HUES48 (cell line): ENCODE results near the gene UGT1A3.
"Not testable (repeated sequence)": the region's sequence is repeated elsewhere in the genome, so short reads cannot be mapped to it uniquely, and the experiment has no call there.

Experiments used
- H3K27ac ChIP-seq: one replicate; pipeline ENCODE4 v1.7.0; 2013; ENCODE audit warnings: low read depth, low read length, inconsistent platforms
- H3K27me3 ChIP-seq: 2 replicates; pipeline ENCODE4 v1.6.1; 2013; ENCODE audit warnings: mild to moderate bottlenecking, low read length; ENCODE audit not compliant: control insufficient read depth, insufficient read depth
- H3K36me3 ChIP-seq: 2 replicates; pipeline ENCODE4 v1.6.1; 2013; ENCODE audit warnings: low read length; ENCODE audit not compliant: control insufficient read depth, insufficient read depth
- H3K4me1 ChIP-seq: 2 replicates; pipeline ENCODE4 v1.6.1; 2013; ENCODE audit warnings: mild to moderate bottlenecking, low read length; ENCODE audit not compliant: control insufficient read depth, insufficient read depth
- H3K4me3 ChIP-seq: 2 replicates; pipeline ENCODE4 v1.5.1; 2013; ENCODE audit warnings: mild to moderate bottlenecking, low read depth, low read length
- H3K9ac ChIP-seq: 2 replicates; pipeline ENCODE4 v1.6.1; 2013; ENCODE audit warnings: mild to moderate bottlenecking, low read depth, low read length, moderate library complexity
- H3K9me3 ChIP-seq: 2 replicates; pipeline ENCODE4 v1.6.1; 2013; ENCODE audit warnings: low read length; ENCODE audit not compliant: control insufficient read depth, insufficient read depth

UGT1A3 gene

GRCh38 chr2:233707940-233708644, 20.8 kb upstream of the UGT1A3 start:
- Histone ChIP-seq H3K9ac (no peak overlapping the region), H3K4me1 (no peaks in the 10 kb centered on the region), H3K27me3 (no peaks in the 10 kb centered on the region), H3K27ac (no peak overlapping the region), H3K36me3 (no peaks in the 10 kb centered on the region), H3K9me3 (no peaks in the 10 kb centered on the region), H3K4me3 (no peak overlapping the region)

- Histone ChIP-seq H3K4me1 (no peaks in the 10 kb centered on the region), H3K27me3 (no peaks in the 10 kb centered on the region), H3K9me3 (no peaks in the 10 kb centered on the region), H3K27ac (no peak overlapping the region), H3K36me3 (no peaks in the 10 kb centered on the region), H3K4me3 (no peak overlapping the region), H3K9ac (no peak overlapping the region)
Observed at GRCh38 chr2:233708942-233709341, 19.9 kb upstream of the UGT1A3 start.

GRCh38 chr2:233711312-233712008, 17.4 kb upstream of the UGT1A3 start:
- H3K36me3 ChIP-seq = no peaks in the 10 kb centered on the region
- no peaks in the 10 kb centered on the region for H3K27me3 ChIP-seq
- H3K27ac ChIP-seq = no peak overlapping the region
- no peaks in the 10 kb centered on the region for H3K4me1 ChIP-seq
- H3K9me3 ChIP-seq = no peaks in the 10 kb centered on the region
- H3K4me3 ChIP-seq = no peak overlapping the region
- H3K9ac ChIP-seq = no peak overlapping the region

GRCh38 chr2:233712611-233713261, 16.1 kb upstream of the UGT1A3 start, which contains the start of gene UGT1A5:
Gene UGT1A5 (plus strand): TSS chr2:233712907. CDS start chr2:233712992, 85 bp downstream.
- no peak within 1 kb of the TSS for H3K9ac ChIP-seq
- H3K4me1 ChIP-seq = no peaks in the 10 kb centered on the region
- H3K4me3 ChIP-seq = no peak within 1 kb of the TSS
- H3K27ac ChIP-seq = no peak within 1 kb of the TSS
- no peaks in the 10 kb centered on the region for H3K9me3 ChIP-seq
- no peaks in the 10 kb centered on the region for H3K27me3 ChIP-seq
- no peaks in the 10 kb centered on the region for H3K36me3 ChIP-seq

GRCh38 chr2:233713262-233713615, 15.6 kb upstream of the UGT1A3 start:
- H3K36me3 ChIP-seq = no peaks in the 10 kb centered on the region

GRCh38 chr2:233714121-233714520, 14.7 kb upstream of the UGT1A3 start:
- Histone ChIP-seq H3K27ac (no peak overlapping the region), H3K9ac (no peak overlapping the region), H3K36me3 (no peaks in the 10 kb centered on the region), H3K4me3 (no peak overlapping the region), H3K9me3 (no peaks in the 10 kb centered on the region), H3K27me3 (no peaks in the 10 kb centered on the region), H3K4me1 (no peaks in the 10 kb centered on the region)

More at GRCh38 chr2:233713262-233713615, 15.6 kb upstream of the UGT1A3 start:
- Histone ChIP-seq H3K27ac (no peak overlapping the region), H3K27me3 (no peaks in the 10 kb centered on the region), H3K4me1 (no peaks in the 10 kb centered on the region), H3K9ac (no peak overlapping the region), H3K9me3 (no peaks in the 10 kb centered on the region), H3K4me3 (no peak overlapping the region)

GRCh38 chr2:233718552-233718951, 10.3 kb upstream of the UGT1A3 start, which contains the start of gene UGT1A4:
Gene UGT1A4 (plus strand): TSS chr2:233718736. CDS start chr2:233718821, 85 bp downstream.
- H3K27ac ChIP-seq = no peak within 1 kb of the TSS
- no peaks in the 10 kb centered on the region for H3K36me3 ChIP-seq
- no peak within 1 kb of the TSS for H3K9ac ChIP-seq
- no peaks in the 10 kb centered on the region for H3K27me3 ChIP-seq
- no peaks in the 10 kb centered on the region for H3K4me1 ChIP-seq
- peaks cover 3% of the 10 kb centered on the region; the same call in 1 of the 2 replicates for H3K9me3 ChIP-seq
- no peak within 1 kb of the TSS for H3K4me3 ChIP-seq

- H3K9ac ChIP-seq, H3K27ac ChIP-seq, H3K4me3 ChIP-seq, H3K27me3 ChIP-seq, H3K36me3 ChIP-seq, H3K4me1 ChIP-seq: not testable (repeated sequence)
- peaks cover 15% of the 10 kb centered on the region for H3K9me3 ChIP-seq
Observed at GRCh38 chr2:233736868-233737653, 8.2 kb downstream of the UGT1A3 start.

GRCh38 chr2:233740870-233741269, 12.0 kb downstream of the UGT1A3 start:
- Histone ChIP-seq H3K9me3 (peaks cover 26% of the 10 kb centered on the region), H3K4me3 (no peak overlapping the region), H3K9ac (no peak overlapping the region), H3K27ac (no peak overlapping the region), H3K36me3 (no peaks in the 10 kb centered on the region), H3K27me3 (no peaks in the 10 kb centered on the region), H3K4me1 (no peaks in the 10 kb centered on the region)

- H3K9me3 ChIP-seq = peaks cover 12% of the 10 kb centered on the region
- H3K27me3 ChIP-seq = no peaks in the 10 kb centered on the region
- H3K27ac ChIP-seq = no peak overlapping the region
- no peaks in the 10 kb centered on the region for H3K4me1 ChIP-seq
- H3K4me3 ChIP-seq = no peak overlapping the region
- H3K9ac ChIP-seq = no peak overlapping the region
- no peaks in the 10 kb centered on the region for H3K36me3 ChIP-seq
Observed at GRCh38 chr2:233743464-233744259, 14.8 kb downstream of the UGT1A3 start.
